Neural cell (in vitro differentiated cells): ENCODE measurements around the gene ZGLP1. TPM values are rescaled to one million over a fixed set of nuclear protein-coding genes. Genes with fewer than 3 reads are reported as not detected.

ENCODE experiments used
- H2AFZ ChIP-seq: fragments of 200-600, 300-800 bp; sonication (generic), shearing (Covaris generic); 2 replicates; pipeline ENCODE4 v1.6.0; 2014; ENCODE audit warnings: low read depth, mild to moderate bottlenecking, antibody characterized with exemption, low read length, moderate library complexity
- H3F3A ChIP-seq: fragments of 200-600 bp; shearing (Covaris generic); 2 replicates; pipeline ENCODE4 v1.6.1; 2016; ENCODE audit warnings: mild to moderate bottlenecking, moderate library complexity, mixed read lengths, antibody characterized with exemption, low read length; ENCODE audit not compliant: insufficient read depth, poor library complexity, severe bottlenecking
- H3K27ac ChIP-seq: fragments of 200-600, 300-800 bp; sonication (generic), shearing (Covaris generic); 2 replicates; pipeline ENCODE4 v1.5.1; 2014; ENCODE audit warnings: mild to moderate bottlenecking, low read length, moderate library complexity
- H3K27me3 ChIP-seq: fragments of 300-800, 200-600 bp; sonication (generic), shearing (Covaris generic); 2 replicates; pipeline ENCODE4 v1.6.0; 2014; ENCODE audit warnings: mild to moderate bottlenecking, low read depth, low read length, moderate library complexity; ENCODE audit not compliant: insufficient read depth
- H3K36me3 ChIP-seq: fragments of 300-800, 200-600 bp; sonication (generic), shearing (Covaris generic); 2 replicates; pipeline ENCODE4 v1.5.1; 2014; ENCODE audit warnings: mild to moderate bottlenecking, antibody characterized with exemption, low read length, moderate library complexity; ENCODE audit not compliant: insufficient read depth
- H3K4me2 ChIP-seq: fragments of 300-800, 200-600 bp; sonication (generic), shearing (Covaris generic); 2 replicates; pipeline ENCODE4 v1.6.0; 2014; ENCODE audit warnings: mild to moderate bottlenecking, low read length
- H3K4me3 ChIP-seq: fragments of 300-800, 200-600 bp; sonication (generic), shearing (Covaris generic); 2 replicates; pipeline ENCODE4 v1.5.1; 2014; ENCODE audit warnings: mild to moderate bottlenecking, low read length, moderate library complexity
- H3K79me2 ChIP-seq: fragments of 200-600 bp; shearing (Covaris generic); replicated peaks from 2 replicates; pipeline ENCODE4 v1.6.0; 2014; ENCODE audit warnings: mild to moderate bottlenecking, low read length, moderate library complexity; ENCODE audit not compliant: insufficient read depth
- H3K9ac ChIP-seq: fragments of 300-800, 200-600 bp; sonication (generic), shearing (Covaris generic); 2 replicates; pipeline ENCODE4 v1.6.1; 2016; ENCODE audit warnings: mild to moderate bottlenecking, low read length, mixed read lengths
- H3K9me2 ChIP-seq: fragments of 200-600 bp; shearing (Covaris generic); 2 replicates; pipeline ENCODE4 v1.6.1; 2016; ENCODE audit warnings: mild to moderate bottlenecking, low read length, mixed read lengths; ENCODE audit not compliant: insufficient read depth
- H3K9me3 ChIP-seq: fragments of 200-600, 300-800 bp; sonication (generic), shearing (Covaris generic); 2 replicates; pipeline ENCODE4 v1.6.1; 2016; ENCODE audit warnings: mild to moderate bottlenecking, mixed run types, low read length, moderate library complexity, mixed read lengths
- H4K20me1 ChIP-seq: fragments of 200-600 bp; shearing (Covaris generic); 2 replicates; pipeline ENCODE4 v1.6.1; 2016; ENCODE audit warnings: mild to moderate bottlenecking, mixed run types; ENCODE audit not compliant: insufficient read depth
- CTCF ChIP-seq: fragments of 450-650 bp; IDR thresholded peaks from 2 replicates; pipeline ENCODE4 v1.5.1; 2014; ENCODE audit warnings: antibody characterized with exemption, mild to moderate bottlenecking, moderate library complexity; ENCODE audit not compliant: poor library complexity, severe bottlenecking
- EP300 ChIP-seq: fragments of 450-650 bp; conservative IDR thresholded peaks from 2 replicates; pipeline ENCODE4 v1.6.1; 2014; ENCODE audit warnings: antibody characterized with exemption, mild to moderate bottlenecking, moderate library complexity; ENCODE audit not compliant: poor library complexity, severe bottlenecking
- EZH2 ChIP-seq: fragments of 200-600, 300-800 bp; shearing (Covaris generic), sonication (generic); IDR thresholded peaks from 2 replicates; pipeline ENCODE4 v1.6.1; 2014; ENCODE audit warnings: antibody characterized with exemption, low read length, borderline replicate concordance, mild to moderate bottlenecking; ENCODE audit not compliant: insufficient read depth, poor library complexity, severe bottlenecking
- MXI1 ChIP-seq: fragments of 450-650 bp; conservative IDR thresholded peaks from 2 replicates; pipeline ENCODE4 v1.6.1; 2014; ENCODE audit warnings: antibody characterized with exemption, mild to moderate bottlenecking; ENCODE audit not compliant: poor library complexity, severe bottlenecking
- POLR2AphosphoS5 ChIP-seq: IDR thresholded peaks from 2 replicates; pipeline ENCODE4 v1.6.1; 2012
- RAD21 ChIP-seq: fragments of 450-650 bp; conservative IDR thresholded peaks from 2 replicates; pipeline ENCODE4 v1.6.1; 2014; ENCODE audit warnings: antibody characterized with exemption, mild to moderate bottlenecking, moderate library complexity
- SMC3 ChIP-seq: fragments of 450-650 bp; conservative IDR thresholded peaks from 2 replicates; pipeline ENCODE4 v1.6.1; 2014; ENCODE audit warnings: antibody characterized with exemption, mild to moderate bottlenecking, moderate library complexity; ENCODE audit not compliant: poor library complexity
- TAF1 ChIP-seq: IDR thresholded peaks from 2 replicates; pipeline ENCODE4 v1.6.1; 2012; ENCODE audit warnings: low read depth
- polyA plus RNA-seq: library from polyadenylated mRNA; depleted of rRNA; stranded (reverse); fragments of >200 nt; gene quantifications from 2 replicates; pipeline ENCODE4 v1.2.3, GENCODE V29; 2014
- TF ChIP-seq, protein P1 (sequence below): IDR thresholded peaks from 2 replicates; pipeline ENCODE4 v1.6.1; 2012; ENCODE audit warnings: borderline replicate concordance

Gene ZGLP1
- polyA plus RNA-seq, 1 donor from 2014 or later, result 22.8 TPM

GRCh38 chr19:10290876-10291553 is 18.6 kb downstream of the ZGLP1 start:
- no peaks in the 10 kb centered on the region for H3K36me3 ChIP-seq
- H3K27me3 ChIP-seq, result peaks cover 100% of the 10 kb centered on the region
- H3K79me2 ChIP-seq, result no peaks in the 10 kb centered on the region
- no peaks in the 10 kb centered on the region for H3F3A ChIP-seq
- no peaks in the 10 kb centered on the region for H3K9me2 ChIP-seq
- no peak for TF ChIP-seq RAD21
- TF ChIP-seq, protein P1, sequence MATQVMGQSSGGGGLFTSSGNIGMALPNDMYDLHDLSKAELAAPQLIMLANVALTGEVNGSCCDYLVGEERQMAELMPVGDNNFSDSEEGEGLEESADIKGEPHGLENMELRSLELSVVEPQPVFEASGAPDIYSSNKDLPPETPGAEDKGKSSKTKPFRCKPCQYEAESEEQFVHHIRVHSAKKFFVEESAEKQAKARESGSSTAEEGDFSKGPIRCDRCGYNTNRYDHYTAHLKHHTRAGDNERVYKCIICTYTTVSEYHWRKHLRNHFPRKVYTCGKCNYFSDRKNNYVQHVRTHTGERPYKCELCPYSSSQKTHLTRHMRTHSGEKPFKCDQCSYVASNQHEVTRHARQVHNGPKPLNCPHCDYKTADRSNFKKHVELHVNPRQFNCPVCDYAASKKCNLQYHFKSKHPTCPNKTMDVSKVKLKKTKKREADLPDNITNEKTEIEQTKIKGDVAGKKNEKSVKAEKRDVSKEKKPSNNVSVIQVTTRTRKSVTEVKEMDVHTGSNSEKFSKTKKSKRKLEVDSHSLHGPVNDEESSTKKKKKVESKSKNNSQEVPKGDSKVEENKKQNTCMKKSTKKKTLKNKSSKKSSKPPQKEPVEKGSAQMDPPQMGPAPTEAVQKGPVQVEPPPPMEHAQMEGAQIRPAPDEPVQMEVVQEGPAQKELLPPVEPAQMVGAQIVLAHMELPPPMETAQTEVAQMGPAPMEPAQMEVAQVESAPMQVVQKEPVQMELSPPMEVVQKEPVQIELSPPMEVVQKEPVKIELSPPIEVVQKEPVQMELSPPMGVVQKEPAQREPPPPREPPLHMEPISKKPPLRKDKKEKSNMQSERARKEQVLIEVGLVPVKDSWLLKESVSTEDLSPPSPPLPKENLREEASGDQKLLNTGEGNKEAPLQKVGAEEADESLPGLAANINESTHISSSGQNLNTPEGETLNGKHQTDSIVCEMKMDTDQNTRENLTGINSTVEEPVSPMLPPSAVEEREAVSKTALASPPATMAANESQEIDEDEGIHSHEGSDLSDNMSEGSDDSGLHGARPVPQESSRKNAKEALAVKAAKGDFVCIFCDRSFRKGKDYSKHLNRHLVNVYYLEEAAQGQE, result no peak
- no peak for TF ChIP-seq SMC3
- no peak for TF ChIP-seq CTCF
- TF ChIP-seq EZH2, result no peak
- TF ChIP-seq MXI1, result no peak
- TF ChIP-seq TAF1, result no peak
- no peak for TF ChIP-seq POLR2AphosphoS5
- no peak for TF ChIP-seq EP300
- no peak overlapping the region for H2AFZ ChIP-seq
- H4K20me1 ChIP-seq, result no peaks in the 10 kb centered on the region
- H3K4me2 ChIP-seq, result peak overlapping the region; percentile 19
- H3K4me3 ChIP-seq, result peak overlapping the region; percentile 66
- peak overlapping the region; percentile 16 for H3K9ac ChIP-seq
- H3K9me3 ChIP-seq, result no peaks in the 10 kb centered on the region
- no peak overlapping the region for H3K27ac ChIP-seq

- Histone ChIP-seq H3K27ac (no peak overlapping the region), H3F3A (no peaks in the 10 kb centered on the region), H2AFZ (peak overlapping the region; percentile 8), H3K36me3 (no peaks in the 10 kb centered on the region), H3K9ac (peak overlapping the region; percentile 36), H4K20me1 (no peaks in the 10 kb centered on the region), H3K9me3 (no peaks in the 10 kb centered on the region), H3K4me2 (peak overlapping the region; percentile 19), H3K79me2 (no peaks in the 10 kb centered on the region), H3K4me3 (peak overlapping the region; percentile 66), H3K27me3 (peaks cover 100% of the 10 kb centered on the region), H3K9me2 (no peaks in the 10 kb centered on the region)
- no peak for TF ChIP-seq TAF1
- no peak for TF ChIP-seq MXI1
- no peak for TF ChIP-seq RAD21
- TF ChIP-seq EP300, result no peak
- TF ChIP-seq CTCF, result no peak
- no peak for TF ChIP-seq POLR2AphosphoS5
- no peak for TF ChIP-seq SMC3
- TF ChIP-seq, protein P1, result no peak
- no peak for TF ChIP-seq EZH2
Measured at GRCh38 chr19:10290357-10290875, 19.2 kb downstream of the ZGLP1 start.
